Right renal pelvis (tissue), 4 donors: Measurements from ENCODE around the gene KCNMB1. TPM values are rescaled to one million over a fixed set of nuclear protein-coding genes. Genes with fewer than 3 reads are reported as not detected.

Source experiments
- DNase-seq, 4 donors: peaks; one replicate each; pipeline ENCODE4 v3.0.0-alpha.2; 2013; ENCODE audit warnings: low read depth in 4 of 4, low spot score in 3 of 4, missing footprints in 1 of 4
- polyA plus RNA-seq, 4 donors: library from polyadenylated mRNA; unstranded; fragments of 120-200 nt; gene quantifications; one replicate each; pipeline ENCODE4 v1.2.1, GENCODE V29; 2013; ENCODE audit not compliant: insufficient read length in 4 of 4

KCNMB1 gene
- polyA plus RNA-seq, 4 donors = 1.2 to 1.5 (median 1.3) TPM

GRCh38 chr5:170347022-170347567, 42.1 kb downstream of the KCNMB1 start:
- DNase-seq = no peak

GRCh38 chr5:170345971-170346370, 43.2 kb downstream of the KCNMB1 start:
- no peak for DNase-seq

GRCh38 chr5:170343177-170343576, 46.0 kb downstream of the KCNMB1 start:
- no peak for DNase-seq

GRCh38 chr5:170342153-170342725, 46.9 kb downstream of the KCNMB1 start:
- DNase-seq = no peak

- DNase-seq = no peak
Observed at GRCh38 chr5:170341545-170341944, 47.6 kb downstream of the KCNMB1 start.

- no peak for DNase-seq
Observed at GRCh38 chr5:170339780-170340167, 49.4 kb downstream of the KCNMB1 start.

GRCh38 chr5:170338933-170339779, 50.0 kb downstream of the KCNMB1 start:
- no peak for DNase-seq

GRCh38 chr5:170338291-170338690, 50.9 kb downstream of the KCNMB1 start:
- no peak for DNase-seq

GRCh38 chr5:170337045-170337733, 52.0 kb downstream of the KCNMB1 start:
- no peak for DNase-seq

GRCh38 chr5:170336065-170336464, 53.1 kb downstream of the KCNMB1 start:
- no peak for DNase-seq

- no peak for DNase-seq
Observed at GRCh38 chr5:170334626-170335025, 54.5 kb downstream of the KCNMB1 start.

- no peak for DNase-seq
Observed at GRCh38 chr5:170333161-170333910, 55.8 kb downstream of the KCNMB1 start.

GRCh38 chr5:170332058-170332457, 57.1 kb downstream of the KCNMB1 start:
- no peak for DNase-seq

- DNase-seq = no peak
Observed at GRCh38 chr5:170330568-170331054, 58.6 kb downstream of the KCNMB1 start.

- DNase-seq = no peak
Observed at GRCh38 chr5:170329524-170329923, 59.6 kb downstream of the KCNMB1 start.

GRCh38 chr5:170327829-170328228, 61.3 kb downstream of the KCNMB1 start:
- DNase-seq = no peak

GRCh38 chr5:170327168-170327567, 62.0 kb downstream of the KCNMB1 start:
- no peak for DNase-seq
